Measurements from ENCODE around the gene LNP1.

GRCh38 chr3:100352296-100353231 lies 48.8 kb upstream of the LNP1 start:
- TF ChIP-seq POLR2A (IDR thresholded peaks at IDR 0.05; ENCODE audit: low read depth) = no peak
- TF ChIP-seq, protein P1, sequence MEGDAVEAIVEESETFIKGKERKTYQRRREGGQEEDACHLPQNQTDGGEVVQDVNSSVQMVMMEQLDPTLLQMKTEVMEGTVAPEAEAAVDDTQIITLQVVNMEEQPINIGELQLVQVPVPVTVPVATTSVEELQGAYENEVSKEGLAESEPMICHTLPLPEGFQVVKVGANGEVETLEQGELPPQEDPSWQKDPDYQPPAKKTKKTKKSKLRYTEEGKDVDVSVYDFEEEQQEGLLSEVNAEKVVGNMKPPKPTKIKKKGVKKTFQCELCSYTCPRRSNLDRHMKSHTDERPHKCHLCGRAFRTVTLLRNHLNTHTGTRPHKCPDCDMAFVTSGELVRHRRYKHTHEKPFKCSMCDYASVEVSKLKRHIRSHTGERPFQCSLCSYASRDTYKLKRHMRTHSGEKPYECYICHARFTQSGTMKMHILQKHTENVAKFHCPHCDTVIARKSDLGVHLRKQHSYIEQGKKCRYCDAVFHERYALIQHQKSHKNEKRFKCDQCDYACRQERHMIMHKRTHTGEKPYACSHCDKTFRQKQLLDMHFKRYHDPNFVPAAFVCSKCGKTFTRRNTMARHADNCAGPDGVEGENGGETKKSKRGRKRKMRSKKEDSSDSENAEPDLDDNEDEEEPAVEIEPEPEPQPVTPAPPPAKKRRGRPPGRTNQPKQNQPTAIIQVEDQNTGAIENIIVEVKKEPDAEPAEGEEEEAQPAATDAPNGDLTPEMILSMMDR (IDR thresholded peaks at IDR 0.05) = no peak
- TF ChIP-seq EP300 (IDR thresholded peaks at IDR 0.05) = no peak
- no peak for TF ChIP-seq POLR2AphosphoS5 (IDR thresholded peaks at IDR 0.05)
